A549 treated with Hydrocortisone at 1 μM for 4 hours (cell line): ENCODE measurements around the gene SMC1A. TPM values are rescaled to one million over a fixed set of nuclear protein-coding genes. Genes with fewer than 3 reads are reported as not detected.

Experiments
- total RNA-seq: library from RNA; stranded (reverse); fragments of 200-300 nt; extraction: Qiagen RNA extraction; gene quantifications from 5 replicates; pipeline ENCODE4 v1.2.3, GENCODE V29; 2022

Gene SMC1A
- total RNA-seq: 41.1 to 61.9 TPM (median 50.0 TPM) in 5 replicates

GRCh38 chrX:53422086-53422860 is at the start of gene SMC1A:
SMC1A (minus strand) TSS chrX:53422654; CDS start chrX:53422600, 54 bp downstream.

GRCh38 chrX:53433651-53434639 is 11.5 kb upstream of the SMC1A start, which contains the start of gene HSD17B10:
HSD17B10 (minus strand) TSS chrX:53434370; CDS start chrX:53434345, 25 bp downstream.

GRCh38 chrX:53422861-53423306 is 430 bp upstream of the SMC1A start, which contains the start of gene RIBC1:
RIBC1 (plus strand) TSS chrX:53422873; CDS start chrX:53426277, 3,404 bp downstream.

Other genes starting within 250 kb of the SMC1A start
- gene KDM5C, start 197.4 kb downstream of the SMC1A start, total RNA-seq: 47.0 to 56.4 TPM (median 52.9 TPM) in 5 replicates
- 31.4 to 44.5 TPM (median 40.5 TPM) in 5 replicates for gene IQSEC2, start 141.1 kb downstream of the SMC1A start, total RNA-seq
- gene RIBC1, start 219 bp upstream of the SMC1A start, total RNA-seq: 0.54 to 0.94 TPM (median 0.67 TPM) in 5 replicates
- gene HSD17B10, start 11.7 kb upstream of the SMC1A start, total RNA-seq: 175 to 203 TPM (median 182 TPM) in 5 replicates